Trophoblast cell (in vitro differentiated cells and primary cell): ENCODE measurements around the gene OLIG1.

Experiments used
- DNase-seq, 2 donors: peaks; one replicate each; pipeline ENCODE4 v3.0.0-alpha.2; 2016
- H2AFZ ChIP-seq: 2 replicates; pipeline ENCODE4 v1.6.1; 2013; ENCODE audit warnings: low read length, moderate library complexity, mild to moderate bottlenecking; ENCODE audit not compliant: insufficient read depth, poor library complexity
- H2AK5ac ChIP-seq: 2 replicates; pipeline ENCODE4 v1.6.1; 2013; ENCODE audit warnings: mild to moderate bottlenecking, low read length
- H2BK120ac ChIP-seq: 2 replicates; pipeline ENCODE4 v1.6.1; 2013; ENCODE audit warnings: low read length, mild to moderate bottlenecking, moderate library complexity; ENCODE audit not compliant: insufficient read depth, poor library complexity
- H2BK12ac ChIP-seq: 2 replicates; pipeline ENCODE4 v1.6.1; 2013; ENCODE audit warnings: mild to moderate bottlenecking, low read length, moderate library complexity
- H2BK5ac ChIP-seq: 2 replicates; pipeline ENCODE4 v1.6.1; 2013; ENCODE audit warnings: low read length, low read depth, moderate library complexity, mild to moderate bottlenecking; ENCODE audit not compliant: poor library complexity
- H3K14ac ChIP-seq: 2 replicates; pipeline ENCODE4 v1.6.1; 2013; ENCODE audit warnings: mild to moderate bottlenecking, low read length
- H3K18ac ChIP-seq: 2 replicates; pipeline ENCODE4 v1.6.1; 2013; ENCODE audit warnings: mild to moderate bottlenecking, low read length
- H3K23ac ChIP-seq: 2 replicates; pipeline ENCODE4 v1.6.1; 2013; ENCODE audit warnings: low read length
- H3K27ac ChIP-seq: 2 replicates; pipeline ENCODE4 v1.5.1; 2013; ENCODE audit warnings: low read depth, mild to moderate bottlenecking, inconsistent platforms, low read length, moderate library complexity
- H3K27me3 ChIP-seq: 2 replicates; pipeline ENCODE4 v1.6.1; 2013; ENCODE audit warnings: inconsistent platforms, mild to moderate bottlenecking, low read length, moderate library complexity; ENCODE audit not compliant: insufficient read depth
- H3K36me3 ChIP-seq, 2 experiments: 1 replicate in 1 of 2; 2 replicates in 1 of 2; pipeline ENCODE4 v1.6.1; 2013; ENCODE audit warnings: low read length in 2 of 2, mild to moderate bottlenecking in 2 of 2, moderate library complexity in 1 of 2; ENCODE audit not compliant: insufficient read depth in 2 of 2, control insufficient read depth in 1 of 2
- H3K4ac ChIP-seq: 2 replicates; pipeline ENCODE4 v1.6.1; 2013; ENCODE audit warnings: low read depth, mild to moderate bottlenecking, low read length, moderate library complexity
- H3K4me1 ChIP-seq, 2 experiments: 1 replicate in 1 of 2; 2 replicates in 1 of 2; pipeline ENCODE4 v1.6.1; 2013; ENCODE audit warnings: low read length in 2 of 2, mild to moderate bottlenecking in 2 of 2, moderate library complexity in 1 of 2; ENCODE audit not compliant: insufficient read depth in 2 of 2, control insufficient read depth in 1 of 2
- H3K4me2 ChIP-seq: 2 replicates; pipeline ENCODE4 v1.6.1; 2013; ENCODE audit warnings: inconsistent platforms, mild to moderate bottlenecking, low read length, moderate library complexity
- H3K4me3 ChIP-seq: 2 replicates; pipeline ENCODE4 v1.5.1; 2013; ENCODE audit warnings: mild to moderate bottlenecking, low read depth, low read length, inconsistent platforms
- H3K79me1 ChIP-seq: one replicate; pipeline ENCODE4 v1.6.1; 2013; ENCODE audit warnings: low read length
- H3K79me2 ChIP-seq: 2 replicates; pipeline ENCODE4 v1.6.1; 2013; ENCODE audit warnings: low read length, mild to moderate bottlenecking; ENCODE audit not compliant: control insufficient read depth, insufficient read depth, poor library complexity
- H3K9ac ChIP-seq: 2 replicates; pipeline ENCODE4 v1.6.1; 2013; ENCODE audit warnings: mild to moderate bottlenecking, low read length
- H3K9me3 ChIP-seq: 2 replicates; pipeline ENCODE4 v1.6.1; 2013; ENCODE audit warnings: low read depth, mild to moderate bottlenecking, control low read depth, inconsistent platforms, low read length; ENCODE audit not compliant: insufficient read depth
- H4K12ac ChIP-seq: 2 replicates; pipeline ENCODE4 v1.6.1; 2013; ENCODE audit warnings: low read depth, mild to moderate bottlenecking, low read length, moderate library complexity
- H4K8ac ChIP-seq: 2 replicates; pipeline ENCODE4 v1.6.1; 2013; ENCODE audit warnings: low read depth, mild to moderate bottlenecking, low read length, moderate library complexity
- H4K91ac ChIP-seq: one replicate; pipeline ENCODE4 v1.6.1; 2013; ENCODE audit warnings: low read depth, mild to moderate bottlenecking, low read length, moderate library complexity
- WGBS: extraction: QIAGEN DNeasy Blood & Tissue Kit; methylation state at CpG from one replicate; pipeline ENCODE4 v1.1.7; 2013; ENCODE audit warnings: missing lambda C conversion rate; ENCODE audit not compliant: insufficient read length, insufficient coverage; ENCODE audit errors: extremely low coverage; 5-methylcytosine and 5-hydroxymethylcytosine counted together

The OLIG1 gene

DNA sequence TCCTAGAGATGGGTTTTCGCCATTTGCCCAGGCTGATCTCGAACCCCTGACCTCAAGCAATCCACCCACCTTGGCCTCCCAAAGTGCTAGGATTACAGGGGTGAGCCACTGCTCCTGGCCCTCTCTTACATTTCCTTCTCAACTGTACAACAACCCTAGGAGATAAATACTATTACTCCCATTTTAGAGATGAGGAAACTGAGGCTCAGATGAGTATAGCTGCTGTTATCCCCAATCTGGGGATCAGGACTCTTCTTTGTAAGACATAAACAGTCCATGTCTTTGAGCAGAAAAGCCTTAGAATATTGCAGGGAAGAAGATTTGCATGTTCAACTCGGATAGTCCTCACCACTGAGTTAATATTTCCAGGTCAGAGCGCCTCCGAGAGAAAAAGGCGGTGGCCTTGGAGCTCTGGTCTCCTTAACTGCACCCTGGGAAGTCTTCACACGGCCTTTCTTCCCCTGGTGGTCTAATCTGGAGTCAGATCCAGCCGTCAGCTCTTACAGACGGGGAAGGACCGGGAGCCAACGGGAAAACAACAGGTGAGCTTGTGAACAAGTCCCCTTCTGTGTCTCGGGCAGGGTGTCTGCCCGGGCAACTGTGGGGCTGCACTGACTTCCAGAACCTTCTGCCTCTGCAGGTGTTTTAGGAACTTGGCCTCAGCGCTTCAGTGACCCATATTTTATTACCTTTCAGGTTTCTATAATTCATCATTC is 5.9 kb upstream of the OLIG1 start:
- Histone ChIP-seq H2BK120ac (no peak overlapping the region), H3K4me2 (no peak overlapping the region), H2BK12ac (no peak overlapping the region), H2AK5ac (no peak overlapping the region), H3K79me2 (no peaks in the 10 kb centered on the region), H3K9me3 (no peaks in the 10 kb centered on the region), H4K91ac (no peak overlapping the region), H2AFZ (no peak overlapping the region), H3K4me1 (no peaks in the 10 kb centered on the region), H4K12ac (no peak overlapping the region), H3K27ac (no peak overlapping the region), H3K18ac (no peak overlapping the region), H3K79me1 (no peaks in the 10 kb centered on the region), H3K14ac (no peak overlapping the region), H3K27me3 (peaks cover 13% of the 10 kb centered on the region), H3K9ac (no peak overlapping the region), H3K4me3 (no peak overlapping the region), H3K36me3 (no peaks in the 10 kb centered on the region), H3K4ac (no peak overlapping the region), H4K8ac (no peak overlapping the region), H2BK5ac (no peak overlapping the region), H3K23ac (no peak overlapping the region)
- DNase-seq: no peak
- WGBS: no CpG with 5 or more reads among the region's 14 CpGs

DNA sequence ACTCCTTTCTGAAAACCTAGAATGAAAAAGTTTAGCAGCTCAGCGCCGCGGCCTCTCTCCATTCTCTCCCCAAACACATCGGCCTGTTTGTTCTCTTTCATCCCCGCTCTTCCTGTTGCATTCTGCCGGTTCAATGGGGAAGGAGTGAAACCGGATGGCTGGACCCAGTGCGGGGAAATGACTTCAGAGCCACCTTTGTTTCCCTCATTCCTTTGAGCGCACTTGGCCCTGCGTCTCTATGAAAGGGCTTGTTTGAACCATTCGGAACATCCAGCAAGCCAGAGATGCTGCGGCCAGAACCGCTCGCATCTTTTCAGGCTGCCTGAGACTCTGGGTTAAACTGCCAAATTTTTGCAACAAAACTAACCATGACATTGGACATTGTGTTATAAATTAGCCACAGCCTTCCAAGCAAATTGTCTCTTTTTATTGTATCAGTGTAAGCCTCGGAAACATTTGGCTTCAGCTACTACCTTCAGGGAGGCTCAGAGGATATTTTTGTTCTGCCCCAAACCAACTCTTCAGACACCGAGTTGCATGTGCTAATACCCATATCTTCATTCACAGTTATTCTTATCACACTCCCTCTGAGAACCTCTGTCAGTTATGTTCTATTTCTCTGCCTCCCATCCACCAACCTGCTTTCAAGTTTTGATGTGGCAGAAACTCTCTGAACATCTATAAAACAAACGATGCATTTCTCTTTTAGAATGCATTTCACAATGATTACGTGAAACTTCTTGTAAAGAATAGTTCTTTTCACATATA is 5.1 kb upstream of the OLIG1 start:
- no peak for DNase-seq
- Histone ChIP-seq H3K4me1 (peaks cover 0 to 2% of the 10 kb centered on the region in 2 experiments), H4K91ac (no peak overlapping the region), H3K79me2 (no peaks in the 10 kb centered on the region), H4K8ac (no peak overlapping the region), H4K12ac (no peak overlapping the region), H3K4me3 (no peak overlapping the region), H3K9ac (no peak overlapping the region), H3K36me3 (no peaks in the 10 kb centered on the region), H2BK120ac (no peak overlapping the region), H3K18ac (no peak overlapping the region), H3K4ac (no peak overlapping the region), H3K4me2 (no peak overlapping the region), H3K9me3 (no peaks in the 10 kb centered on the region), H2AFZ (no peak overlapping the region), H2BK12ac (no peak overlapping the region), H3K79me1 (no peaks in the 10 kb centered on the region), H2AK5ac (no peak overlapping the region), H3K27ac (no peak overlapping the region), H3K27me3 (peaks cover 19% of the 10 kb centered on the region), H2BK5ac (no peak overlapping the region), H3K14ac (no peak overlapping the region), H3K23ac (no peak overlapping the region)
- WGBS: no CpG with 5 or more reads among the region's 18 CpGs

DNA sequence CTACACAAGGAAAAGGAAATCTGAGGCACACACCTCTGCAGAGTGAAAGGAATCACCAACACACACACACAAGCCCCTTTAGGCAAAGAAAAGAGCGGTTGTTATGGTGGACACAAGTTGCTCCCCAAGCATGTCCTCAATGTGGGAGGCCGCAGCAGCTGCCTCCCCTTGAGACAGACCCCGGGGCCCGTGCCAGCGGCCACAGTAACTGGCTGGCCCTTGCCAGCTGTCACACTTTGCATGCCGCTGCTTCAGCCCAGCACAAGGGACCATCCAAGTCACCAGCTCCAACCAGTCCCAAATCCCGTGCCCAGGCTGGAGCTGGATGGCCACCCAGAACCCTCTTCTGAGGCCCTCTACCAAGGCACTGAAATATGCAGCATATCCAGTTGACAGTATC is 2.9 kb upstream of the OLIG1 start:
- Histone ChIP-seq H3K79me2 (no peaks in the 10 kb centered on the region), H3K4ac (no peak overlapping the region)
- WGBS: no CpG with 5 or more reads among the region's 7 CpGs

DNA sequence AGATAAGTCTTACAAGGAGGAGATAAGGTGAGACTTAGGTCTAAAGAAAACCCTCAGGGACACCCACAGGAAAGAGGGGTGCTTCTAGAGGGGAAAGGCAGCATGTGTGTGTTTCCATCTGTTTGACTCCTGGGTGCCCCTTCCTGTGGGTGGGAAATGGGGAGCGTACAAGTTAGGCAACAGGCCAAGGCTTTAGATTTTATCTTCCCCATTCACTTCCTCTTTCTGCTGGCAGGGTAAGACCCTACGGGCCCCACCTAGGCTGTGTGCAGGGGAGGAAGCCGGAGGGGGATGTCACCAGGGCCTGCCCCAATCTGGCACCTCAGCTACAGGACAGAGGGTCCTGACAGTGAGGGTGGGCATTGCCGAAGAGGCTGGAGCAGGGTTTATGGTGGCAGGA is 2.5 kb upstream of the OLIG1 start:
- Histone ChIP-seq H3K14ac (no peak overlapping the region), H3K18ac (no peak overlapping the region), H3K9me3 (no peaks in the 10 kb centered on the region), H3K27me3 (peaks cover 44% of the 10 kb centered on the region), H3K79me2 (no peaks in the 10 kb centered on the region), H2AFZ (no peak overlapping the region), H3K79me1 (no peaks in the 10 kb centered on the region), H3K4me2 (no peak overlapping the region), H2BK120ac (no peak overlapping the region), H4K12ac (no peak overlapping the region), H3K36me3 (no peaks in the 10 kb centered on the region), H3K4ac (no peak overlapping the region), H4K8ac (no peak overlapping the region), H3K23ac (no peak overlapping the region), H3K4me1 (peaks cover 11 to 16% of the 10 kb centered on the region in 2 experiments), H3K4me3 (no peak overlapping the region), H2BK5ac (no peak overlapping the region), H2BK12ac (no peak overlapping the region), H3K27ac (no peak overlapping the region), H2AK5ac (no peak overlapping the region), H3K9ac (no peak overlapping the region), H4K91ac (no peak overlapping the region)
- no peak for DNase-seq
- WGBS: no CpG with 5 or more reads among the region's 4 CpGs

More for the DNA sequence above, 2.9 kb upstream of the OLIG1 start:
- Histone ChIP-seq H2BK120ac (no peak overlapping the region), H3K23ac (no peak overlapping the region), H3K4me2 (no peak overlapping the region), H3K36me3 (no peaks in the 10 kb centered on the region), H4K12ac (no peak overlapping the region), H3K18ac (no peak overlapping the region), H4K8ac (no peak overlapping the region), H2BK12ac (no peak overlapping the region), H2BK5ac (no peak overlapping the region), H3K9ac (no peak overlapping the region), H3K27ac (no peak overlapping the region), H2AFZ (no peak overlapping the region), H2AK5ac (no peak overlapping the region), H3K27me3 (peaks cover 41% of the 10 kb centered on the region), H3K4me1 (peaks cover 11 to 16% of the 10 kb centered on the region in 2 experiments), H3K9me3 (no peaks in the 10 kb centered on the region), H4K91ac (no peak overlapping the region), H3K79me1 (no peaks in the 10 kb centered on the region), H3K4me3 (no peak overlapping the region), H3K14ac (no peak overlapping the region)
- no peak for DNase-seq
